Measurements from ENCODE around the gene THRA. TPM values are rescaled to one million over a fixed set of nuclear protein-coding genes. Genes with fewer than 3 reads are reported as not detected.

The THRA gene
- total RNA-seq, 1 experiment from 2014 or later: 18.1 TPM

- no peaks in the 10 kb centered on the region for H3K27me3 ChIP-seq
- no peak overlapping the region for H3K4me3 ChIP-seq
- no peak for DNase-seq
- no peaks in the 10 kb centered on the region for H3K9me3 ChIP-seq
- H3K36me3 ChIP-seq: no peaks in the 10 kb centered on the region
Measured at GRCh38 chr17:40112191-40112711, 49.5 kb downstream of the THRA start.

GRCh38 chr17:40112718-40113109 lies 49.9 kb downstream of the THRA start:
- no peaks in the 10 kb centered on the region for H3K27me3 ChIP-seq
- H3K9me3 ChIP-seq: no peaks in the 10 kb centered on the region
- DNase-seq: peak; percentile 44
- H3K36me3 ChIP-seq: no peaks in the 10 kb centered on the region
- no peak overlapping the region for H3K4me3 ChIP-seq

- no peaks in the 10 kb centered on the region for H3K36me3 ChIP-seq
- DNase-seq: peak; percentile 96
- H3K27me3 ChIP-seq: no peaks in the 10 kb centered on the region
- no peaks in the 10 kb centered on the region for H3K9me3 ChIP-seq
- H3K4me3 ChIP-seq: peak overlapping the region; percentile 22
Measured at GRCh38 chr17:40113110-40113906, 50.5 kb downstream of the THRA start.

GRCh38 chr17:40113907-40114245 lies 51.1 kb downstream of the THRA start:
- Histone ChIP-seq H3K36me3 (no peaks in the 10 kb centered on the region), H3K9me3 (no peaks in the 10 kb centered on the region), H3K4me3 (peak overlapping the region; percentile 22), H3K27me3 (no peaks in the 10 kb centered on the region)
- DNase-seq: no peak

GRCh38 chr17:40115101-40115436 lies 52.3 kb downstream of the THRA start:
- Histone ChIP-seq H3K9me3 (no peaks in the 10 kb centered on the region), H3K4me3 (no peak overlapping the region), H3K36me3 (peaks cover 5% of the 10 kb centered on the region), H3K27me3 (no peaks in the 10 kb centered on the region)
- DNase-seq: no peak

- Histone ChIP-seq H3K36me3 (peaks cover 48% of the 10 kb centered on the region), H3K27me3 (no peaks in the 10 kb centered on the region), H3K9me3 (no peaks in the 10 kb centered on the region), H3K4me3 (peak within 1 kb of the TSS; percentile 90)
- peak; percentile 91 for DNase-seq
Measured at GRCh38 chr17:40121181-40122135, 58.7 kb downstream of the THRA start, which contains the start of gene MSL1. MSL1 (plus strand) TSS chr17:40121971; CDS start chr17:40122613, 642 bp downstream.

GRCh38 chr17:40122136-40122998 lies 59.6 kb downstream of the THRA start:
- peaks cover 57% of the 10 kb centered on the region for H3K36me3 ChIP-seq
- H3K4me3 ChIP-seq: peak overlapping the region; percentile 90
- no peaks in the 10 kb centered on the region for H3K27me3 ChIP-seq
- no peaks in the 10 kb centered on the region for H3K9me3 ChIP-seq
- DNase-seq: peak; percentile 69

- DNase-seq: peak; percentile 50
- peaks cover 65% of the 10 kb centered on the region for H3K36me3 ChIP-seq
Measured at GRCh38 chr17:40122999-40123810, 60.4 kb downstream of the THRA start.

GRCh38 chr17:40123811-40124114 lies 61.0 kb downstream of the THRA start:
- H3K36me3 ChIP-seq: peaks cover 71% of the 10 kb centered on the region
- H3K27me3 ChIP-seq: no peaks in the 10 kb centered on the region
- DNase-seq: no peak
- H3K9me3 ChIP-seq: no peaks in the 10 kb centered on the region
- peak overlapping the region; percentile 90 for H3K4me3 ChIP-seq

More at GRCh38 chr17:40122999-40123810, 60.4 kb downstream of the THRA start:
- H3K27me3 ChIP-seq: no peaks in the 10 kb centered on the region
- H3K4me3 ChIP-seq: peak overlapping the region; percentile 90
- no peaks in the 10 kb centered on the region for H3K9me3 ChIP-seq

GRCh38 chr17:40124279-40125141 lies 61.7 kb downstream of the THRA start:
- Histone ChIP-seq H3K27me3 (no peaks in the 10 kb centered on the region), H3K9me3 (no peaks in the 10 kb centered on the region), H3K4me3 (peak overlapping the region; percentile 90), H3K36me3 (peaks cover 79% of the 10 kb centered on the region)
- peak; percentile 38 for DNase-seq

GRCh38 chr17:40129498-40129897 lies 66.7 kb downstream of the THRA start:
- no peak overlapping the region for H3K4me3 ChIP-seq
- H3K36me3 ChIP-seq: peaks cover 99% of the 10 kb centered on the region
- no peak for DNase-seq

GRCh38 chr17:40130352-40131042 lies 67.7 kb downstream of the THRA start:
- Histone ChIP-seq H3K36me3 (peaks cover 98% of the 10 kb centered on the region), H3K9me3 (no peaks in the 10 kb centered on the region), H3K4me3 (no peak overlapping the region), H3K27me3 (no peaks in the 10 kb centered on the region)
- DNase-seq: no peak

More at GRCh38 chr17:40129498-40129897, 66.7 kb downstream of the THRA start:
- Histone ChIP-seq H3K9me3 (no peaks in the 10 kb centered on the region), H3K27me3 (no peaks in the 10 kb centered on the region)

GRCh38 chr17:40134184-40134583 lies 71.4 kb downstream of the THRA start:
- H3K9me3 ChIP-seq: no peaks in the 10 kb centered on the region
- H3K4me3 ChIP-seq: no peak overlapping the region
- H3K27me3 ChIP-seq: no peaks in the 10 kb centered on the region
- H3K36me3 ChIP-seq: peaks cover 93% of the 10 kb centered on the region
- DNase-seq: no peak

- Histone ChIP-seq H3K9me3 (no peaks in the 10 kb centered on the region), H3K36me3 (peaks cover 84% of the 10 kb centered on the region), H3K4me3 (no peak overlapping the region), H3K27me3 (no peaks in the 10 kb centered on the region)
- DNase-seq: no peak
Measured at GRCh38 chr17:40135817-40136216, 73.1 kb downstream of the THRA start.

All from MG63 (cell line).